Astrocyte of the cerebellum (primary cell): ENCODE data around the gene PIM1.

ENCODE experiments used
- DNase-seq: peaks from one replicate; pipeline ENCODE4 v3.0.0-alpha.2; 2011; ENCODE audit warnings: low read depth
- H3K4me3 ChIP-seq: 2 replicates; pipeline ENCODE4 v1.5.1; 2011; ENCODE audit warnings: mild to moderate bottlenecking, low read depth, low read length, moderate library complexity
- CTCF ChIP-seq: IDR thresholded peaks from 2 replicates; pipeline ENCODE4 v1.5.1; 2012; ENCODE audit warnings: low read length, low read depth, moderate library complexity, mild to moderate bottlenecking; ENCODE audit errors: missing control alignments
- in situ Hi-C: cut with HindIII; loops from 2 replicates; pipeline ENCODE4 v1.10.0; 2017; ENCODE audit warnings: low sequenced_read_pairs

Gene PIM1

GRCh38 chr6:37205175-37205996, 35.4 kb downstream of the PIM1 start:
- TF ChIP-seq CTCF = no peak
- DNase-seq = no peak
- H3K4me3 ChIP-seq = no peak overlapping the region
- in situ Hi-C loops = no loop called here

GRCh38 chr6:37205997-37206340, 36.0 kb downstream of the PIM1 start:
- no peak overlapping the region for H3K4me3 ChIP-seq
- in situ Hi-C loops = no loop called here
- TF ChIP-seq CTCF = no peak

GRCh38 chr6:37206622-37207021, 36.7 kb downstream of the PIM1 start:
- no peak for DNase-seq
- in situ Hi-C loops = no loop called here
- TF ChIP-seq CTCF = no peak
- no peak overlapping the region for H3K4me3 ChIP-seq

More at GRCh38 chr6:37205997-37206340, 36.0 kb downstream of the PIM1 start:
- DNase-seq = no peak

- DNase-seq = peak; percentile 60
- H3K4me3 ChIP-seq = no peak overlapping the region
- TF ChIP-seq CTCF = peak; percentile 86
- in situ Hi-C loops = no loop called here
These were observed 38.0 kb downstream of the PIM1 start for GRCh38 chr6:37207903-37208456.

GRCh38 chr6:37208793-37209192, 38.8 kb downstream of the PIM1 start:
- DNase-seq = no peak
- no peak for TF ChIP-seq CTCF
- in situ Hi-C loops = no loop called here
- H3K4me3 ChIP-seq = no peak overlapping the region

- in situ Hi-C loops = no loop called here
- TF ChIP-seq CTCF = no peak
These were observed 39.7 kb downstream of the PIM1 start for GRCh38 chr6:37209461-37210205.

More at GRCh38 chr6:37209461-37210205, 39.7 kb downstream of the PIM1 start:
- DNase-seq = no peak
- no peak overlapping the region for H3K4me3 ChIP-seq
